Ovary (tissue), 9 donors: ENCODE results near the gene TMEFF2. TPM values are rescaled to one million over a fixed set of nuclear protein-coding genes. Genes with fewer than 3 reads are reported as not detected.

Experiments used
- DNase-seq, 5 donors: peaks; one replicate each; pipeline ENCODE4 v3.0.0-alpha.2; 2019 to 2020
- H3K27ac ChIP-seq, 2 donors: fragments of 200-600 bp; one replicate each; pipeline versions ENCODE4 v1.5.1 to v1.8.0; 2019 to 2022
- H3K27me3 ChIP-seq: fragments of 200-600 bp; one replicate; pipeline ENCODE4 v1.8.0; 2022
- H3K36me3 ChIP-seq: fragments of 200-600 bp; sonication (generic); one replicate; pipeline ENCODE4 v1.5.1; 2019
- H3K4me1 ChIP-seq: one replicate; pipeline ENCODE4 v1.8.1; 2013; ENCODE audit warnings: mild to moderate bottlenecking, moderate library complexity; ENCODE audit not compliant: insufficient read depth
- H3K4me3 ChIP-seq: fragments of 200-600 bp; sonication (generic); one replicate; pipeline ENCODE4 v1.5.1; 2017
- H3K9me3 ChIP-seq, 2 donors: fragments of 200-600 bp in 1 of 2; sonication (generic) in 1 of 2; one replicate each; pipeline versions ENCODE4 v1.5.1 to v1.8.1; 2013 to 2019; ENCODE audit warnings: mild to moderate bottlenecking in 1 of 2, moderate library complexity in 1 of 2
- EP300 ChIP-seq: sonication (generic); formaldehyde crosslinking; IDR thresholded peaks from one replicate; pipeline ENCODE4 v1.6.1; 2017; ENCODE audit warnings: antibody characterized with exemption
- POLR2A ChIP-seq: fragments of 450-650 bp; IDR thresholded peaks from one replicate; pipeline ENCODE4 v1.6.1; 2017; ENCODE audit warnings: antibody characterized with exemption, mild to moderate bottlenecking, moderate library complexity
- WGBS, 3 donors: extraction: QIAGEN DNeasy Blood & Tissue Kit in 1 of 3; methylation state at CpG; one replicate each; pipeline versions ENCODE4 v1.1.5 to v1.1.7; 2013 to 2017; 5-methylcytosine and 5-hydroxymethylcytosine counted together
- intact Hi-C, 4 donors: fragments of 100-400 bp; cut with DNase I; formaldehyde crosslinking; loops; one replicate each; pipeline versions ENCODE4 v1.11.0 to v1.15.1; 2022 to 2023
- polyA plus RNA-seq, 2 donors: library from polyadenylated mRNA; stranded (reverse); fragments of 200-250 nt in 1 of 2; fragments of 350-450 nt in 1 of 2; fragmentation: Illumina TruSeq in 1 of 2; extraction: RNeasy Lipid Tissue Mini Kit (QIAGEN cat#74804) in 1 of 2; gene quantifications; one replicate each; pipeline ENCODE4 v1.2.3, GENCODE V29; 2013 to 2014
- total RNA-seq, 7 donors: library from RNA; depleted of rRNA in 2 of 7; stranded (reverse); fragments of >200 nt in 2 of 7; fragmentation: NEBNext Ultra II Directional in 3 of 7; extraction: Animal tissue kit (Norgen Biotek cat#: 25700) in 3 of 7; gene quantifications; one replicate each; pipeline versions ENCODE4 v1.1.0 to v1.2.4, GENCODE V29; 2016 to 2023
- TF ChIP-seq, protein P1 (sequence below), 3 donors: fragments of 450-650 bp in 2 of 3; fragments of 200-600 bp in 1 of 3; IDR thresholded peaks; one replicate each; pipeline versions ENCODE4 v1.5.1 to v1.8.0; 2016 to 2022; ENCODE audit warnings: antibody characterized with exemption in 3 of 3, mild to moderate bottlenecking in 1 of 3
- donor health status: DM: no; HTN: no; CAD: no; lungs with moderate emphysema.
- donor health status: DM: no; HTN: no; CAD: no.
- donor health status: Bipolar disorder and iron deficiency.
- donor health status: DM: yes; HTN: yes; CAD: no.
- donor health status: DM: no; HTN: no; CAD: no.
- donor health status: DM: yes; HTN: yes; CAD: no.

The TMEFF2 gene
- total and polyA plus RNA-seq, 9 donors, result 0.05 to 0.34 (median 0.08) TPM; not detected in 5

DNA sequence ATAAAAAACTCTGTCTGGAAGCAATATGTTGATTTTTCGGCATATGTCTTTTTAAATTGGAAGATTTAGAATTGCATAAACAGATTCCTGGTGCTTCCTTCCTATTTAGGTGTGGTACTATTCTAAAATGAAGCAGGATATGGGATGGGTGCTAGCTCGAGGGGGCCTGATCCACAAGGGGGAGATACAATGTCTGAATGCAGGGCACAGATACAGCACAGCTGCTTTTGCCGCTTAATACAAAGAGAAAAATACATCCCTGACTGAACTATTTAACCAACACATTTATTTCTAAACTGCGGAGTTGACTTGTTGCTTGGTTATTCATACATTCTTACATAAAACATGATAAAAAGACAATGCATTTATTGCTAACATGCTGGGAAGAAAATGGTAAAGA is 169.1 kb downstream of the TMEFF2 start:
- WGBS, 3 donors, result 77 to 85% (median 78%) methylated on average over 4 of the region's 4 CpGs
- H3K4me1 ChIP-seq, result no peaks in the 10 kb centered on the region
- intact Hi-C loops, result no loop called here
- no peak for DNase-seq
- no peak overlapping the region for H3K27ac ChIP-seq
- TF ChIP-seq, protein P1, sequence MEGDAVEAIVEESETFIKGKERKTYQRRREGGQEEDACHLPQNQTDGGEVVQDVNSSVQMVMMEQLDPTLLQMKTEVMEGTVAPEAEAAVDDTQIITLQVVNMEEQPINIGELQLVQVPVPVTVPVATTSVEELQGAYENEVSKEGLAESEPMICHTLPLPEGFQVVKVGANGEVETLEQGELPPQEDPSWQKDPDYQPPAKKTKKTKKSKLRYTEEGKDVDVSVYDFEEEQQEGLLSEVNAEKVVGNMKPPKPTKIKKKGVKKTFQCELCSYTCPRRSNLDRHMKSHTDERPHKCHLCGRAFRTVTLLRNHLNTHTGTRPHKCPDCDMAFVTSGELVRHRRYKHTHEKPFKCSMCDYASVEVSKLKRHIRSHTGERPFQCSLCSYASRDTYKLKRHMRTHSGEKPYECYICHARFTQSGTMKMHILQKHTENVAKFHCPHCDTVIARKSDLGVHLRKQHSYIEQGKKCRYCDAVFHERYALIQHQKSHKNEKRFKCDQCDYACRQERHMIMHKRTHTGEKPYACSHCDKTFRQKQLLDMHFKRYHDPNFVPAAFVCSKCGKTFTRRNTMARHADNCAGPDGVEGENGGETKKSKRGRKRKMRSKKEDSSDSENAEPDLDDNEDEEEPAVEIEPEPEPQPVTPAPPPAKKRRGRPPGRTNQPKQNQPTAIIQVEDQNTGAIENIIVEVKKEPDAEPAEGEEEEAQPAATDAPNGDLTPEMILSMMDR (IDR thresholded peaks at IDR 0.05), result no peak
- TF ChIP-seq POLR2A (no peak), EP300 (no peak)
- no peaks in the 10 kb centered on the region for H3K27me3 ChIP-seq
- H3K4me3 ChIP-seq, result no peak overlapping the region
- no peaks in the 10 kb centered on the region for H3K9me3 ChIP-seq
- H3K36me3 ChIP-seq, result no peaks in the 10 kb centered on the region

DNA sequence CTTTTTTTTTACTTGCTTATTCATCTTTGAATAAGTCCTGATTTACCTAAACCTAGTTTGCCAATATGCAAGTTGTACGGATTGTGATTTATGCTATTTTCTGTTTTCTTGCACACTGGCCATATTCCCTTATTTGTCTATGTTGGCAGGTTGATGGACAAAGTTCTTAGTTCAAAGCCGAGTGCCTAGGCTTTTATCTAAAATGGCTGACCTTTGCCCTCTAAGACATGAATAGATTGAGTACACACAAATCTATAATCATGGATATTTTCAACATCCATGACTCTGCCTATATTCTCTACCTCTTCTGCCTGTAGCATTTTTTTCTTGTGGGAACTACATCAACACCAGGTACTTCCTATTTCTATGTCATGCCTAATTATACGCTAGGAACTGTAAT is 171.7 kb downstream of the TMEFF2 start:
- WGBS, 3 donors, result 90 to 92% (median 91%) methylated on average over 3 of the region's 3 CpGs
- TF ChIP-seq EP300, result no peak
- TF ChIP-seq POLR2A, result no peak
- TF ChIP-seq, protein P1 (IDR thresholded peaks at IDR 0.05), result no peak
- Histone ChIP-seq H3K27me3 (no peaks in the 10 kb centered on the region), H3K4me3 (no peak overlapping the region), H3K36me3 (no peaks in the 10 kb centered on the region), H3K9me3 (no peaks in the 10 kb centered on the region), H3K27ac (no peak overlapping the region), H3K4me1 (no peaks in the 10 kb centered on the region)
- intact Hi-C loops, result no loop called here
- DNase-seq, result no peak

DNA sequence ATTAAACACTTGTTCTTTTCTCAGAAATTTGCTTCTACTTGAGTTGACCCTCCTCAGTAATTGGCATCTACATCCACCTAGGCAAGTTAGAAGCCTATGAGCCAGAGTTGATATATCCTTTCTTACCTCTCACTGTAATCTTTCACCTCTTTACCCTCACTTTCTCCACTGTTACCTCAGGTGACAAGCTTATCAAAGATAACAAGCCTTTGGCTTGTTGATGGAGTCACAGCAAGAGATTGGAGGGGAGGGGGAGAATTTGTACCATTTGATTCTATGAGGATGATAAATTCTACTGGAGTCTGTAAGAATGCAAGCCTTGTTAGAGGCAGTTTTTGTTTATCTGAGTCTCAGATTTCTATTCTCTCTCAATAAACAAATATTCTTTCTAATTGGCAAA is 176.9 kb downstream of the TMEFF2 start:
- TF ChIP-seq EP300, result no peak
- TF ChIP-seq, protein P1 (IDR thresholded peaks at IDR 0.05), result no peak
- no peak for TF ChIP-seq POLR2A
- no peak overlapping the region for H3K27ac ChIP-seq
- H3K36me3 ChIP-seq, result no peaks in the 10 kb centered on the region
- H3K27me3 ChIP-seq, result no peaks in the 10 kb centered on the region
- H3K4me3 ChIP-seq, result no peak overlapping the region
- DNase-seq, result no peak
- no peaks in the 10 kb centered on the region for H3K4me1 ChIP-seq
- no peaks in the 10 kb centered on the region for H3K9me3 ChIP-seq
- intact Hi-C loops, result no loop called here

DNA sequence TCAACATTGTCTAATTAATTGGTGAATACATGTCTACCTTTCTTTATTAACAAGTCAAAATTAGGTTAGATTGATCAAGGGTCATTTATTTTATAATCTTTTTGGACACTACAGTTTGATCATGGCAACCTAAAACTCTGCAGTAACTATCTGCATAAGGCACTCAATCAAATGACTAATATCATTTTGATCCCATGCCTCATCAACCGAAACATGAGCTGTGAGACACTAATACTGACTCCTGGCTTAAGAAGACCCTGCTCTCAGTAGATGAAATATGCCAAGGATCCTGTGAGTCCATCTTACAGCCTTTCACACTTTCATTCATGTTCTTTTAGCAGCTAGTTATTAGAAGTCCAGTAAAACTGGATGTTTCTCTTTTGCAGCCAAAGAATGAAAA is 178.5 kb downstream of the TMEFF2 start:
- H3K4me1 ChIP-seq, result no peaks in the 10 kb centered on the region
- H3K4me3 ChIP-seq, result no peak overlapping the region
- no peak for TF ChIP-seq POLR2A
- no peak for TF ChIP-seq EP300
- TF ChIP-seq, protein P1 (IDR thresholded peaks at IDR 0.05), result no peak
- H3K9me3 ChIP-seq, result no peaks in the 10 kb centered on the region
- no peaks in the 10 kb centered on the region for H3K27me3 ChIP-seq
- intact Hi-C loops, result no loop called here
- no peak overlapping the region for H3K27ac ChIP-seq
- no peak for DNase-seq
- no peaks in the 10 kb centered on the region for H3K36me3 ChIP-seq
- WGBS, 3 donors, result 90 to 97% (median 94%) methylated on average over 1 of the region's 1 CpG

DNA sequence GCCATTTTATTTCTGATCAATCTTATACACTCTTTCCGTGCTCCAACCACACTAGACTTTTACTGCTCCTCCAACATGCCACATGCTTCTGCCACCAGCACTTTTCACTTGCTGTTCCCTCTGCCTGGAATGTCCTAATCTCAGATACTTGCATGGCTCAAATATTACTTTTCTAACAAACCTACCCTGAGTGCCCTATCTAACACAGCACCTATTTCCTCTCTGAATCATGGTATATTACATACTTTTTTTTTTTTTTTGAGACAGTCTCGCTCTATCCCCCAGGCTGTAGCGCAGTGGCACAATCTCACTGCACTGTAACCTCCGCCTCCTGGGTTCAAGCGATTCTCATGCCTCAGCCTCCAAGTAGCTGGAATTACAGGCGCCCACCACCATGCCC is 181.5 kb downstream of the TMEFF2 start:
- 97% methylated on average over 6 of the region's 6 CpGs for WGBS, 3 donors
- H3K27ac ChIP-seq, result no peak overlapping the region
- H3K9me3 ChIP-seq, result no peaks in the 10 kb centered on the region
- H3K4me3 ChIP-seq, result no peak overlapping the region
- TF ChIP-seq, protein P1 (IDR thresholded peaks at IDR 0.05), result no peak
- TF ChIP-seq POLR2A, result no peak
- no peak for TF ChIP-seq EP300
- DNase-seq, result no peak
- H3K27me3 ChIP-seq, result no peaks in the 10 kb centered on the region
- intact Hi-C loops, result no loop called here
- no peaks in the 10 kb centered on the region for H3K4me1 ChIP-seq
- H3K36me3 ChIP-seq, result no peaks in the 10 kb centered on the region
